Vagina (tissue), 2 donors: Measurements from ENCODE around the gene GRK5. TPM values are rescaled to one million over a fixed set of nuclear protein-coding genes. Genes with fewer than 3 reads are reported as not detected.
A peak's percentile ranks its signal among the peaks of the same experiment; 100 is the strongest.

Source experiments
- DNase-seq, 2 donors: peaks; one replicate each; pipeline ENCODE4 v3.0.0-alpha.2; 2017; ENCODE audit errors: extremely low spot score in 2 of 2
- H3K27ac ChIP-seq: fragments of 200-600 bp; sonication (generic); one replicate; pipeline ENCODE4 v1.5.1; 2019
- H3K27me3 ChIP-seq: fragments of 200-600 bp; sonication (generic); one replicate; pipeline ENCODE4 v1.5.1; 2019
- H3K36me3 ChIP-seq, 2 donors: fragments of 200-600 bp; sonication (generic); one replicate each; pipeline ENCODE4 v1.5.1; 2017 to 2019
- H3K4me1 ChIP-seq: fragments of 200-600 bp; sonication (generic); one replicate; pipeline ENCODE4 v1.5.1; 2019
- H3K4me3 ChIP-seq, 2 donors: fragments of 200-600 bp; sonication (generic); 1 replicate in 1 of 2; 2 replicates in 1 of 2; pipeline ENCODE4 v1.5.1; 2016 to 2019
- H3K9me3 ChIP-seq: fragments of 200-600 bp; sonication (generic); one replicate; pipeline ENCODE4 v1.5.1; 2019
- POLR2A ChIP-seq, 2 donors: fragments of 450-650 bp; IDR thresholded peaks; one replicate each; pipeline ENCODE4 v1.6.1; 2017; ENCODE audit warnings: antibody characterized with exemption in 2 of 2, mild to moderate bottlenecking in 2 of 2, moderate library complexity in 2 of 2
- POLR2AphosphoS5 ChIP-seq, 2 donors: sonication (generic); formaldehyde crosslinking; IDR thresholded peaks; one replicate each; pipeline ENCODE4 v1.9.0; 2017; ENCODE audit warnings: antibody characterized with exemption in 2 of 2, mild to moderate bottlenecking in 2 of 2, low read depth in 1 of 2; ENCODE audit not compliant: insufficient read depth in 1 of 2
- intact Hi-C: fragments of 100-400 bp; cut with DNase I; formaldehyde crosslinking; loops from one replicate; pipeline ENCODE4 v1.15.1; 2023
- total RNA-seq: library from RNA; depleted of rRNA; stranded (reverse); fragments of >200 nt; gene quantifications from one replicate; pipeline ENCODE4 v1.2.3, GENCODE V29; 2016
- TF ChIP-seq, protein P1 (sequence below), 3 experiments: fragments of 450-650 bp in 2 of 3; fragments of 200-600 bp in 1 of 3; sonication (generic) in 1 of 3; IDR thresholded peaks; one replicate each; pipeline ENCODE4 v1.5.1; 2017 to 2019; ENCODE audit warnings: antibody characterized with exemption in 3 of 3, mild to moderate bottlenecking in 2 of 3, moderate library complexity in 2 of 3

GRK5 gene
- total RNA-seq, 1 donor from 2014 or later: 16.5 TPM

DNA sequence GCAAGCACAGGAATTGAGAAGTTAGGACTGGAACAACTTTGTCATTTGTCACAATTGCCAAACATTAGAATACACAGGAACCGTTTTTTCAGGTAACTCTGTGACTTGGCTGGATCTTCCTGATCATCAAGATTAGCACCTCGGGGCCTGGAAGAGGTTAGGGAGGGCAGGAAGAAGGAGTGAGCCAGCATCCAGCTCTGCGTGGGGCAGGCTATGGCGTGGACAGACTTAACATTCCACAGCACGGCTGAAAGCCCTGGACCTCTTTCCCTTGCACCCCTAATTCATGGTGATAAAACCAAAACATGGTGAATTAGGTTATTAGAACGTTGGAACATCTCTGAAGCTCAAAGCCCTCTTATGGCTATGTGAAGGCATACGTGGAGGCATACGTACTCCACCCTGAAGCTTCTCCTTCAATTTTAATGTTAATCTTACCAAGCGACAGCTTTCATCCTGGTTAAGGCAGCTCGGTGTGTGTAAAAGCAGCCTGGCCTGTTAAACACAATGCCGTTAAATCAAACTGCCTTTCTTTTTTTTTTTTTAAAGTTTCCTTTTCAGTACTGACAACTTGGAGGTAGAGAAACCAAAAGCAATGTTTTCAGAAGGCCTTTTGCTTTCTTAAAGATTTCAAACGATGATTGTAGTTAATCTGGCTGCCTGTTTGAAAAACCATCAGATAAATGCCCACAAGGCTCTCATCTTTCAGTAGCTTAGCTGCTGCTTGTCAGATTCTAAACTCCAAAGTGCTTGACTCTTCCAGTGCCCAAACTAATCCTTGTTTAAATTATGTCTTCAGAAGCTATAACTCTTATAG, 4.5 kb downstream of the GRK5 start:
- Histone ChIP-seq H3K4me1 (peaks cover 58% of the 10 kb centered on the region), H3K4me3 (peak overlapping the region in 1 of 2 donors; percentile 21), H3K27ac (peak overlapping the region; percentile 96)

DNA sequence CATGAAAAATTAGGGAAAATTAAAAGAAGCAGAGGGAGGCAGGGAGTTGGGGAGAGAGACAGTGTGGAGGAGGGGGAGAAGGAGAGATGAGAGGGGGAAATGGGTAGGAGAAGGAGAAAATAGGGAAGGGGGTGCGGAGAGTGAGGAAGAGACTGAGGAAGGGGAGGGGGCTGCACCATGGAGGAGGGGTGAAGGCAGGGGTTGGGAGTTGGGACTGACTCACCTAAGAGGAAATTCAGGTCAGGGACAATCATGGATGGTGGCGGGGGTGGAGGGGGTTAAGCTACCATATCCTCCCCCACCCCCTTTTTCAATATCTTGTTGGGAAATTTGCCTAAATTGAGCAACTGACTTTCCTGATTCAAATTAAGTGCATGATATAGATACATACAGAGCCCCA, 8.0 kb downstream of the GRK5 start:
- peaks cover 77% of the 10 kb centered on the region for H3K4me1 ChIP-seq
- no peaks in the 10 kb centered on the region for H3K9me3 ChIP-seq
- TF ChIP-seq POLR2A (IDR thresholded peaks at IDR 0.05) (no peak), POLR2AphosphoS5 (IDR thresholded peaks at IDR 0.05; ENCODE audit: insufficient read depth in 1 of 2, low read depth in 1 of 2) (no peak)
- TF ChIP-seq, protein P1, sequence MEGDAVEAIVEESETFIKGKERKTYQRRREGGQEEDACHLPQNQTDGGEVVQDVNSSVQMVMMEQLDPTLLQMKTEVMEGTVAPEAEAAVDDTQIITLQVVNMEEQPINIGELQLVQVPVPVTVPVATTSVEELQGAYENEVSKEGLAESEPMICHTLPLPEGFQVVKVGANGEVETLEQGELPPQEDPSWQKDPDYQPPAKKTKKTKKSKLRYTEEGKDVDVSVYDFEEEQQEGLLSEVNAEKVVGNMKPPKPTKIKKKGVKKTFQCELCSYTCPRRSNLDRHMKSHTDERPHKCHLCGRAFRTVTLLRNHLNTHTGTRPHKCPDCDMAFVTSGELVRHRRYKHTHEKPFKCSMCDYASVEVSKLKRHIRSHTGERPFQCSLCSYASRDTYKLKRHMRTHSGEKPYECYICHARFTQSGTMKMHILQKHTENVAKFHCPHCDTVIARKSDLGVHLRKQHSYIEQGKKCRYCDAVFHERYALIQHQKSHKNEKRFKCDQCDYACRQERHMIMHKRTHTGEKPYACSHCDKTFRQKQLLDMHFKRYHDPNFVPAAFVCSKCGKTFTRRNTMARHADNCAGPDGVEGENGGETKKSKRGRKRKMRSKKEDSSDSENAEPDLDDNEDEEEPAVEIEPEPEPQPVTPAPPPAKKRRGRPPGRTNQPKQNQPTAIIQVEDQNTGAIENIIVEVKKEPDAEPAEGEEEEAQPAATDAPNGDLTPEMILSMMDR (IDR thresholded peaks at IDR 0.05): no peak
- no peak overlapping the region for H3K27ac ChIP-seq
- no peaks in the 10 kb centered on the region for H3K27me3 ChIP-seq
- H3K36me3 ChIP-seq: no peaks in the 10 kb centered on the region
- H3K4me3 ChIP-seq: no peak overlapping the region
- no peak for DNase-seq
- intact Hi-C loops: no loop called here

More for the DNA sequence above, 4.5 kb downstream of the GRK5 start:
- intact Hi-C loops: no loop called here
- DNase-seq: no peak
- Histone ChIP-seq H3K9me3 (no peaks in the 10 kb centered on the region), H3K27me3 (no peaks in the 10 kb centered on the region), H3K36me3 (no peaks in the 10 kb centered on the region)
- TF ChIP-seq POLR2AphosphoS5 (IDR thresholded peaks at IDR 0.05; ENCODE audit: insufficient read depth in 1 of 2, low read depth in 1 of 2) (no peak), POLR2A (IDR thresholded peaks at IDR 0.05) (no peak)
- TF ChIP-seq, protein P1 (IDR thresholded peaks at IDR 0.05): no peak

DNA sequence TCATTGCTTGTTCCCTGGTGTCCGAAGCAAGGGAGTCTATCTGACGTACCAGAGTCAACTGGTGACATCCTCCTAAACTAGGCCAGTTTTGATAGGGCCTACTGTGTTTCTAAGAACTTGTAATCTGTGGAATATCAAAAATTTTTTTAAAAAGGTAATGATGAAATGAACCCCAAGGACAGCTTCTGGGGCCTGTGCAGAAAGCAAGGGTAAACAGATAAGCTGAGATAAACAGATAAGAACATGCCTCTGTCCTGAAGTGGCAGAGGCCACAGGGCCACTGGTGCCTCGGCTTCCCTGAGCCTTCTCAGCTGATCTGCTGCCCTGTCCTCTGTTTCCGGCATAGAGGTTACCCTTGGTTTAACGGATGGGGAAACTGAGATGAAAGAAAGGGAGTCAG, 8.8 kb downstream of the GRK5 start:
- intact Hi-C loops: no loop called here
- Histone ChIP-seq H3K4me3 (no peak overlapping the region), H3K27me3 (no peaks in the 10 kb centered on the region), H3K4me1 (peaks cover 78% of the 10 kb centered on the region), H3K27ac (no peak overlapping the region), H3K36me3 (no peaks in the 10 kb centered on the region), H3K9me3 (no peaks in the 10 kb centered on the region)
- no peak for DNase-seq
- TF ChIP-seq POLR2AphosphoS5 (IDR thresholded peaks at IDR 0.05; ENCODE audit: insufficient read depth in 1 of 2, low read depth in 1 of 2) (no peak), POLR2A (IDR thresholded peaks at IDR 0.05) (no peak)
- TF ChIP-seq, protein P1 (IDR thresholded peaks at IDR 0.05): no peak

DNA sequence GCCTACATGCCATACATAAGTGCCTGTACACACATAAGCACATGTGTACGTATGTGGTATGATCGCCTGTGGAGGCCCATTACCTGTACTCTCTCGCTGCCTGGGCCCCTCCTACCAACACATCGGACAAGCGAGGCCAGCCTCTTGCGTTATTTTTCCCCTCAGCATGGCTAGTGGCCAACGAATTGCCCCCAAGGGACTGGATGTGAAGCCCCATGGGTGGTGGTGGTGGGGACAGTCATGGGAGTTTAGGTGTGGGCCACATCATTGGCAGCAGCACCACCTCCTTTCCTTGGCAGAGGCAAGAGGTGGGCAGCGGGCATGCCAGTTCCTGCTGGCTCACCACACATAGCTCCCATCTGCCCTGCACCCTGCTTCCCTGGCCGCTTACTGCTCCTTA, 10.0 kb downstream of the GRK5 start:
- no peak for TF ChIP-seq POLR2AphosphoS5 (IDR thresholded peaks at IDR 0.05; ENCODE audit: insufficient read depth in 1 of 2, low read depth in 1 of 2)
- peaks cover 78% of the 10 kb centered on the region for H3K4me1 ChIP-seq
- intact Hi-C loops: no loop called here
- no peak overlapping the region for H3K4me3 ChIP-seq
- H3K36me3 ChIP-seq: no peaks in the 10 kb centered on the region
- no peak for DNase-seq
- H3K27ac ChIP-seq: peak overlapping the region; percentile 68
- no peaks in the 10 kb centered on the region for H3K9me3 ChIP-seq
- H3K27me3 ChIP-seq: no peaks in the 10 kb centered on the region

DNA sequence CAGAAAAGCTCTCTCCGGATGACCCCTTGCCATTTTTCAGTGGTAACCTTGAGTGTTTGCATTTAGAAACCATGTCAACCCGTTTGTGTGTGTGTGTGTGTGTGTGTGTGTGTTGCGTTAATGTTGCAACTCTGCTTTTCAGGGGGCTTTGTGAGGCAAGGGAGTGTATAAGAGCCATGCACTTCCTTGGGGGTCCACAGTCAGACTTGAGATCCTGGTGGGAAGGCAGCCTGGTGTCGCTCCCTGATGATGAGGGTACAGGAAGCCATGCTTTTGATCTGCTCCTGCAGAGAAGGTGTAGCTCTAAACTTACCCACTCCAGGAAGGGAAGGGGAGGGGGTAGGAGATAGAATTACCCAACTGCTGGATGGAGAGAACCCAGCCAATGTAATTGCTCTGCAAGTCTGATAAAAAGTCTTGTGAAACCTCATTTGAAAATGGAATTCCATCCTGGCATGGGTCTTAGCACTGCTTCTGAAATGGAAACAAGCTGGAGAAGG, 10.7 kb downstream of the GRK5 start:
- peaks cover 78% of the 10 kb centered on the region for H3K4me1 ChIP-seq
- no peak overlapping the region for H3K4me3 ChIP-seq
- peak overlapping the region; percentile 68 for H3K27ac ChIP-seq
- no peaks in the 10 kb centered on the region for H3K9me3 ChIP-seq
- intact Hi-C loops: no loop called here
- TF ChIP-seq POLR2A (IDR thresholded peaks at IDR 0.05): no peak
- TF ChIP-seq, protein P1 (IDR thresholded peaks at IDR 0.05): no peak
- TF ChIP-seq POLR2AphosphoS5 (IDR thresholded peaks at IDR 0.05; ENCODE audit: insufficient read depth in 1 of 2, low read depth in 1 of 2): no peak
- no peaks in the 10 kb centered on the region for H3K27me3 ChIP-seq
- no peak for DNase-seq
- H3K36me3 ChIP-seq: no peaks in the 10 kb centered on the region
